Kidney epithelial cell (primary cell): Measurements from ENCODE around the gene MFSD6L. TPM values are rescaled to one million over a fixed set of nuclear protein-coding genes. Genes with fewer than 3 reads are reported as not detected.

Source experiments
- DNase-seq: peaks from one replicate; pipeline ENCODE4 v3.0.0-alpha.2; 2010; ENCODE audit warnings: low read depth
- H3K27me3 ChIP-seq: 2 replicates; pipeline ENCODE4 v1.6.0; 2011; ENCODE audit warnings: low read length; ENCODE audit not compliant: control insufficient read depth, insufficient read depth
- H3K36me3 ChIP-seq: 2 replicates; pipeline ENCODE4 v1.5.1; 2011; ENCODE audit warnings: low read length; ENCODE audit not compliant: control insufficient read depth, insufficient read depth
- H3K4me3 ChIP-seq: 2 replicates; pipeline ENCODE4 v1.5.1; 2011; ENCODE audit warnings: low read depth, mild to moderate bottlenecking, control low read depth, low read length
- CTCF ChIP-seq: IDR thresholded peaks from 2 replicates; pipeline ENCODE4 v1.5.1; 2011; ENCODE audit warnings: mild to moderate bottlenecking, moderate library complexity, low read length, control low read depth, inconsistent platforms; ENCODE audit not compliant: insufficient read depth, poor library complexity, severe bottlenecking
- total RNA-seq: library from RNA; depleted of rRNA; stranded (reverse); fragments of >200 nt; gene quantifications from 2 replicates; pipeline ENCODE4 v1.2.3, GENCODE V29; 2015

MFSD6L gene
- total RNA-seq = 0.27 and 0.54 TPM in 2 replicates

GRCh38 chr17:8798846-8799569 lies at the start of gene MFSD6L:
MFSD6L (minus strand) TSS chr17:8799365; CDS start chr17:8799120, 245 bp downstream.
- TF ChIP-seq CTCF = peak; percentile 18
- H3K36me3 ChIP-seq = no peaks in the 10 kb centered on the region
- DNase-seq = no peak
- H3K27me3 ChIP-seq = peaks cover 16% of the 10 kb centered on the region
- no peak within 1 kb of the TSS for H3K4me3 ChIP-seq

GRCh38 chr17:8847891-8848290 lies 48.7 kb upstream of the MFSD6L start:
- TF ChIP-seq CTCF = no peak
- Histone ChIP-seq H3K4me3 (no peak overlapping the region), H3K36me3 (no peaks in the 10 kb centered on the region), H3K27me3 (no peaks in the 10 kb centered on the region)
- DNase-seq = no peak

DNA sequence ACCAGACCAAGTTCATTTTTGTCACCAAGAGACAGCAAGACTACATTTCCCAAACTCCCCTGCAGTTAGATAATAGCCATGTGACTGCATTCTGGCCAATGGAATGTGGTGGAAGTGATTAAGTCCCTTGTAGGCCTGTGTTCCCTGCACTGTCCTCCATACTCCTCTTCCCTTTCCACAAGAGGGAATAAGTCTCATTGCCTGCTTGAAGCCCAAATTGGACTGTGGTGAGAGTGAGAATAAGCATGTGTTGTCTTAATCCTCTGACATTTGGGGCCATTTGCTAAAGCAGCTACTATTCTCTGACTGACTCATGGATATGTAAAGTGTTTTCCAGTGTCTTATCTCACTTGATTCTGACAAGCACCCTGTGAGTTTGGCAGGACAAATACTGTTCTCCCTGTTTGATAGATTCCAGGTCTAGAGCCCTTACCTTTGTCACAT lies 47.6 kb upstream of the MFSD6L start:
- DNase-seq = no peak
- Histone ChIP-seq H3K36me3 (no peaks in the 10 kb centered on the region), H3K27me3 (no peaks in the 10 kb centered on the region), H3K4me3 (no peak overlapping the region)
- no peak for TF ChIP-seq CTCF

GRCh38 chr17:8844229-8845218 lies 45.4 kb upstream of the MFSD6L start:
- no peak for TF ChIP-seq CTCF
- no peak overlapping the region for H3K4me3 ChIP-seq
- no peak for DNase-seq
- no peaks in the 10 kb centered on the region for H3K36me3 ChIP-seq
- H3K27me3 ChIP-seq = no peaks in the 10 kb centered on the region

- DNase-seq = no peak
- no peak overlapping the region for H3K4me3 ChIP-seq
- H3K36me3 ChIP-seq = no peaks in the 10 kb centered on the region
- H3K27me3 ChIP-seq = no peaks in the 10 kb centered on the region
- TF ChIP-seq CTCF = no peak
Observed at GRCh38 chr17:8843344-8843743, 44.2 kb upstream of the MFSD6L start.
